K562 (cell line): ENCODE data around the gene TRABD.

Experiments
- BRCA1 ChIP-seq, 2 experiments: fragments of 450-650 bp in 1 of 2; sonication (generic) in 1 of 2; formaldehyde crosslinking in 1 of 2; IDR thresholded peaks; 2 replicates each; pipeline versions ENCODE4 v1.5.0 to v1.6.1; 2017 to 2020; ENCODE audit warnings: mild to moderate bottlenecking in 1 of 2, missing genetic modification reagents in 1 of 2
- LEF1 ChIP-seq: fragments of 450-650 bp; IDR thresholded peaks from 2 replicates; pipeline ENCODE4 v1.6.1; 2016; ENCODE audit warnings: mild to moderate bottlenecking
- NEUROD1 ChIP-seq: fragments of 150-350 bp; IDR thresholded peaks from 2 replicates; pipeline ENCODE4 v1.6.1; 2014; ENCODE audit warnings: borderline replicate concordance, low read length, low read depth; ENCODE audit not compliant: partially characterized antibody
- POLR2A ChIP-seq: fragments of 450-650 bp; conservative IDR thresholded peaks from 2 replicates; pipeline ENCODE4 v1.6.1; 2016
- ZNF232 ChIP-seq: sonication (generic); formaldehyde crosslinking; IDR thresholded peaks from 2 replicates; pipeline ENCODE4 v1.8.0; 2022; ENCODE audit warnings: mild to moderate bottlenecking, missing genetic modification reagents
- TF ChIP-seq, protein P1 (sequence below): fragments of 250-450 bp; sonication (Bioruptor Pico); IDR thresholded peaks from 2 replicates; pipeline ENCODE4 v1.5.0; 2022; ENCODE audit warnings: mild to moderate bottlenecking

DNA sequence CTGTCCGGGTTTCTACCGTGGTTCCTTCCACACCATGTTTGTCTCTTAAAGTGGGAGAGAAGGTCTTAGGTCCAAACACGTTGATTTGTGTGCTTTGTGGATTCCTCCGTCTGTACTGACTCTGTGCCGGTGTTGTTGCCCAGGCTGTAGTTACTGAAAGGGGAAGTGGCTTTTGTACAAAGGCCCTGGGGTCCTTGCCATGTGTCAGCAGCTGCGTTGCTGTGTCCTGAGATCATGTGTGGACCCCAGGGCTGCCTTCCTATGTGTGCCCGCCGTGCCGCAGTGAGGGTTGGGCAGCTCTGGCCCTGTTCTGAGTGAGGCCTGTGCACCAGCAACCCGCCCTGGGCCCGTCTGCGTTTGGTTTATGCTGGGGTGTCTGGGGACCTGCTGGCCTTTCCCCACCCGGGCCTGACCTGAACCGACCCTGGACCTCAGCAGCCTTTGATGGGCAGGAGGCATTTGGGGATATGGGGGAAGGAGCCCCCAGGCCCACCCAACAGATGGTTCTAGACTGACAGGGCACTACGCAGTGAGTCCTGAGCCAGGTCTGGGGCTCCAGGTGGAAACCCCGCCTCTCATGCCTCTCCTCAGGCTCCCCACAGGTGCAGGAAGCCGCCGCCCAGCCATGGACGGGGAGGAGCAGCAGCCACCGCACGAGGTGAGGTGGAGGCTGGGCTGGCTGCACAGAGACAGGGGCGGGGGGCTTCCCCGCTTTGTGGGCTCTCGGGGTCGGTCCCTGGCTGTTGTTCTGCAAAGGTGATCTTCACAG lies 6.9 kb downstream of the TRABD start:
- no peak for TF ChIP-seq NEUROD1
- TF ChIP-seq LEF1, result no peak
- TF ChIP-seq, protein P1, sequence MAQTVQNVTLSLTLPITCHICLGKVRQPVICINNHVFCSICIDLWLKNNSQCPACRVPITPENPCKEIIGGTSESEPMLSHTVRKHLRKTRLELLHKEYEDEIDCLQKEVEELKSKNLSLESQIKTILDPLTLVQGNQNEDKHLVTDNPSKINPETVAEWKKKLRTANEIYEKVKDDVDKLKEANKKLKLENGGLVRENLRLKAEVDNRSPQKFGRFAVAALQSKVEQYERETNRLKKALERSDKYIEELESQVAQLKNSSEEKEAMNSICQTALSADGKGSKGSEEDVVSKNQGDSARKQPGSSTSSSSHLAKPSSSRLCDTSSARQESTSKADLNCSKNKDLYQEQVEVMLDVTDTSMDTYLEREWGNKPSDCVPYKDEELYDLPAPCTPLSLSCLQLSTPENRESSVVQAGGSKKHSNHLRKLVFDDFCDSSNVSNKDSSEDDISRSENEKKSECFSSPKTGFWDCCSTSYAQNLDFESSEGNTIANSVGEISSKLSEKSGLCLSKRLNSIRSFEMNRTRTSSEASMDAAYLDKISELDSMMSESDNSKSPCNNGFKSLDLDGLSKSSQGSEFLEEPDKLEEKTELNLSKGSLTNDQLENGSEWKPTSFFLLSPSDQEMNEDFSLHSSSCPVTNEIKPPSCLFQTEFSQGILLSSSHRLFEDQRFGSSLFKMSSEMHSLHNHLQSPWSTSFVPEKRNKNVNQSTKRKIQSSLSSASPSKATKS, result no peak
- no peak for TF ChIP-seq POLR2A
- no peak for TF ChIP-seq ZNF232 (CRISPR knock-in tag)
- TF ChIP-seq BRCA1 (IDR thresholded peaks at IDR 0.05), result no peak
- no peak for TF ChIP-seq BRCA1 (CRISPR knock-in tag; IDR thresholded peaks at IDR 0.05)
